NCI-H510A (cell line): ENCODE measurements around the gene LCE1C.

Source experiments
- DNase-seq: peaks from one replicate; lab custom pipeline; 2025; lab: John Stamatoyannopoulos, UW

The LCE1C gene

GRCh38 chr1:152806576-152806975 lies at the start of gene LCE1C:
TSS of gene LCE1C (minus strand) at chr1:152806651. CDS start at chr1:152805478, 1,173 bp downstream.
- no peak for DNase-seq

GRCh38 chr1:152855661-152856060 lies 49.2 kb upstream of the LCE1C start:
- DNase-seq: no peak

- no peak for DNase-seq
These were observed 36.1 kb upstream of the LCE1C start, which contains the start of gene LCE6A for GRCh38 chr1:152842556-152842955. TSS of gene LCE6A (plus strand) at chr1:152842856. CDS start at chr1:152843521, 665 bp downstream.

- DNase-seq: no peak
These were observed 30.4 kb upstream of the LCE1C start for GRCh38 chr1:152836870-152837269.

- no peak for DNase-seq
These were observed 20.7 kb upstream of the LCE1C start, which contains the start of gene LCE1A for GRCh38 chr1:152827173-152827572. TSS of gene LCE1A (plus strand) at chr1:152827473. CDS start at chr1:152827473, 0 bp downstream.

GRCh38 chr1:152824964-152825363 lies 18.5 kb upstream of the LCE1C start:
- no peak for DNase-seq

- DNase-seq: no peak
These were observed 16.8 kb upstream of the LCE1C start for GRCh38 chr1:152823294-152823693.

- DNase-seq: no peak
These were observed 10.9 kb upstream of the LCE1C start for GRCh38 chr1:152817309-152817708.

- DNase-seq: no peak
These were observed 5.2 kb upstream of the LCE1C start, which contains the start of gene LCE1B for GRCh38 chr1:152811671-152812070. TSS of gene LCE1B (plus strand) at chr1:152811971. CDS start at chr1:152812447, 476 bp downstream.

GRCh38 chr1:152811050-152811449 lies 4.6 kb upstream of the LCE1C start:
- DNase-seq: no peak

GRCh38 chr1:152801333-152801732 lies 5.1 kb downstream of the LCE1C start:
- no peak for DNase-seq

GRCh38 chr1:152796421-152796820 lies 10.0 kb downstream of the LCE1C start, which contains the start of gene LCE1D:
TSS of gene LCE1D (plus strand) at chr1:152796721. CDS start at chr1:152797795, 1,074 bp downstream.
- DNase-seq: no peak

- DNase-seq: no peak
These were observed 10.8 kb downstream of the LCE1C start for GRCh38 chr1:152795686-152796085.

GRCh38 chr1:152786077-152786476 lies 20.4 kb downstream of the LCE1C start, which contains the start of gene LCE1E:
TSS of gene LCE1E (plus strand) at chr1:152786257. CDS start at chr1:152787300, 1,043 bp downstream.
- no peak for DNase-seq

GRCh38 chr1:152783095-152783494 lies 23.4 kb downstream of the LCE1C start:
- no peak for DNase-seq

GRCh38 chr1:152777510-152778137 lies 28.8 kb downstream of the LCE1C start:
- DNase-seq: no peak

GRCh38 chr1:152776361-152776760 lies 30.1 kb downstream of the LCE1C start:
- DNase-seq: no peak

GRCh38 chr1:152774875-152775274 lies 31.6 kb downstream of the LCE1C start, which contains the start of gene LCE1F:
TSS of gene LCE1F (plus strand) at chr1:152775140. CDS start at chr1:152776372, 1,232 bp downstream.
- DNase-seq: no peak

- DNase-seq: no peak
These were observed 36.0 kb downstream of the LCE1C start for GRCh38 chr1:152770411-152770810.

- DNase-seq: no peak
These were observed 37.5 kb downstream of the LCE1C start for GRCh38 chr1:152768847-152769533.

GRCh38 chr1:152761609-152762213 lies 44.7 kb downstream of the LCE1C start:
- no peak for DNase-seq

- no peak for DNase-seq
These were observed 45.8 kb downstream of the LCE1C start for GRCh38 chr1:152760551-152761190.
